ENCODE measurements around the gene ALG11.
"Not testable (repeated sequence)": the region's sequence is repeated elsewhere in the genome, so short reads cannot be mapped to it uniquely, and the experiment has no call there.

ALG11 gene

DNA sequence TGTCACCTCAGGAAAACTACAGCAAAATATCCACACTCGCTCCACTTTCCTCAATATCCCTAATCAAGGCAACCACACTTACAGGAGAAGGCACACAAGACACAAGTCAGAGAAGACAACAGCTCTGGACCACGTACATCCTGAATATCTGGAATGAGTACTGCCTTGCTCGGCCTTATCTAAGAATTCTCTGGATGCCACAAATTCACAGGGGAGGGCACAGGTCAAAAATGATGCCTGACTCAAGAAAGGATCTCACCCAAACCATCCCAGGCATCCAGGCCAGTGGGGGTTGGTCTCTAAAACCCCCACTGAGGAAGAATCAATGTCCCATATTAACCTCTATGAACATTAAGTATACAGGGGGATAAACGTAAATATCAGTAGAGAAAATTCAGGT is 30.8 kb upstream of the ALG11 start:
- Histone ChIP-seq H3K27ac (ENCODE audit: low read depth, low read length) (no peak overlapping the region), H3K9ac (ENCODE audit: low read length) (no peak overlapping the region), H3K27me3 (ENCODE audit: control insufficient read depth, insufficient read depth, low read length) (no peaks in the 10 kb centered on the region), H3K4me1 (ENCODE audit: control insufficient read depth, insufficient read depth, low read length) (no peaks in the 10 kb centered on the region), H3K36me3 (ENCODE audit: control insufficient read depth, insufficient read depth, low read length) (no peaks in the 10 kb centered on the region), H3K4me3 (ENCODE audit: low read length) (no peak overlapping the region)

GRCh38 chr13:51983292-51983691 is 28.9 kb upstream of the ALG11 start:
- H3K27me3 ChIP-seq (ENCODE audit: control insufficient read depth, insufficient read depth, low read length); H3K4me1 ChIP-seq (ENCODE audit: control insufficient read depth, insufficient read depth, low read length): not testable (repeated sequence)

GRCh38 chr13:51984904-51985303 is 27.3 kb upstream of the ALG11 start:
- H3K4me1 ChIP-seq (ENCODE audit: control insufficient read depth, insufficient read depth, low read length), result not testable (repeated sequence)

More at GRCh38 chr13:51983292-51983691, 28.9 kb upstream of the ALG11 start:
- H3K9ac ChIP-seq (ENCODE audit: low read length); H3K4me3 ChIP-seq (ENCODE audit: low read length); H3K36me3 ChIP-seq (ENCODE audit: control insufficient read depth, insufficient read depth, low read length); H3K27ac ChIP-seq (ENCODE audit: low read depth, low read length): not testable (repeated sequence)

DNA sequence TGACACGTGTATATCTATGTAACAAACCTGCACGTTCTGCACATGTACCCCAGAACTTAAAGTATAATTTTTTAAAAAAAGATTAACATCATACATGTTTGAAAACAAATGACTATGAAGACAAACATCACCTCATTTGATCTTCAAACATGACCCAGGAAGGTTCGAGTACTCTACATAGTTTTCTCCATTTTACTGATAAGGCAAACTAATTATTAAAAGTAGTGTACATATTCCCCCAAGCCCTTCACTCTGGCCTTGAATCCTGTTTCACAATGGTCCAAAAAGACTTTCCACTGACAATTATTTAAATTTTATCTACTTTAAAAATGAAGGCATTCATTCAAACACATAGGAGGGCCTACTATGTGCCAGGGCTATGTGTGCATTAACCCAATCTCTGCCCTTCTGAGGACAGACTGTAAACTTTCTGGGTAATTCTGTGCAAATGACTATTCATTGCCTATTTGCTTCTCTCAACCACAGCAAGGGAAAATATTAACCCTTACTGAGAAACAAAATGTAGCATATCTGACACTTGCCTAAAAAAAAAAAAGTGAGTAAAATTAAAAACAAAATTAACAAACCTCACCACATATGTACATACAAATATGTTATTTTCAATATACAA is 23.1 kb upstream of the ALG11 start:
- no peaks in the 10 kb centered on the region for H3K27me3 ChIP-seq (ENCODE audit: control insufficient read depth, insufficient read depth, low read length)
- no peak overlapping the region for H3K4me3 ChIP-seq (ENCODE audit: low read length)
- no peaks in the 10 kb centered on the region for H3K4me1 ChIP-seq (ENCODE audit: control insufficient read depth, insufficient read depth, low read length)
- H3K9ac ChIP-seq (ENCODE audit: low read length), result no peak overlapping the region
- no peaks in the 10 kb centered on the region for H3K36me3 ChIP-seq (ENCODE audit: control insufficient read depth, insufficient read depth, low read length)
- H3K27ac ChIP-seq (ENCODE audit: low read depth, low read length), result no peak overlapping the region

More at GRCh38 chr13:51984904-51985303, 27.3 kb upstream of the ALG11 start:
- not testable (repeated sequence) for H3K36me3 ChIP-seq (ENCODE audit: control insufficient read depth, insufficient read depth, low read length); H3K27ac ChIP-seq (ENCODE audit: low read depth, low read length); H3K4me3 ChIP-seq (ENCODE audit: low read length); H3K9ac ChIP-seq (ENCODE audit: low read length); H3K27me3 ChIP-seq (ENCODE audit: control insufficient read depth, insufficient read depth, low read length)

DNA sequence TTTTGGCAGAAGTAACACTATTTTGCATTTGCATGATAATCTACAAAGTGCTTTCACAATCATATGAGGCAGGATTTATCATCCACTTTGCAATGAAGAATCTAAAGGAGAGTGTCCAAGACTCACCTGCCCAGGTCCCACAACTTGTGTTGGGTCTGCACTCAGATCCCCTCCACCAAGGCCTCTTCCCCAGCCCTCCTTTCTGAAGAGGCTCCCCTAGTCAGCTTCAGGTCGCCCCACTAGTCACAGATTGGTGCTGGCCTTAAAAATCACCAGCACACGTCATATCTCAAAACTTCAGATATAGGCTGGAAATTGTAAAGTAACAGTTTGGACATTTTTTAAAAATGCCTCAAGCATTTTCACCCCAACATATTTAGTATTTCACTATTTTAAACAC is 18.5 kb upstream of the ALG11 start:
- Histone ChIP-seq H3K4me1 (ENCODE audit: control insufficient read depth, insufficient read depth, low read length) (peaks cover 4% of the 10 kb centered on the region), H3K27ac (ENCODE audit: low read depth, low read length) (no peak overlapping the region), H3K36me3 (ENCODE audit: control insufficient read depth, insufficient read depth, low read length) (no peaks in the 10 kb centered on the region), H3K27me3 (ENCODE audit: control insufficient read depth, insufficient read depth, low read length) (no peaks in the 10 kb centered on the region), H3K4me3 (ENCODE audit: low read length) (no peak overlapping the region), H3K9ac (ENCODE audit: low read length) (no peak overlapping the region)

- Histone ChIP-seq H3K4me1 (ENCODE audit: control insufficient read depth, insufficient read depth, low read length) (peaks cover 11% of the 10 kb centered on the region), H3K27me3 (ENCODE audit: control insufficient read depth, insufficient read depth, low read length) (no peaks in the 10 kb centered on the region), H3K4me3 (ENCODE audit: low read length) (peak overlapping the region; percentile 19), H3K27ac (ENCODE audit: low read depth, low read length) (peak overlapping the region; percentile 40), H3K36me3 (ENCODE audit: control insufficient read depth, insufficient read depth, low read length) (no peaks in the 10 kb centered on the region), H3K9ac (ENCODE audit: low read length) (no peak overlapping the region)
Measured at GRCh38 chr13:51995677-51996551, 16.3 kb upstream of the ALG11 start.

DNA sequence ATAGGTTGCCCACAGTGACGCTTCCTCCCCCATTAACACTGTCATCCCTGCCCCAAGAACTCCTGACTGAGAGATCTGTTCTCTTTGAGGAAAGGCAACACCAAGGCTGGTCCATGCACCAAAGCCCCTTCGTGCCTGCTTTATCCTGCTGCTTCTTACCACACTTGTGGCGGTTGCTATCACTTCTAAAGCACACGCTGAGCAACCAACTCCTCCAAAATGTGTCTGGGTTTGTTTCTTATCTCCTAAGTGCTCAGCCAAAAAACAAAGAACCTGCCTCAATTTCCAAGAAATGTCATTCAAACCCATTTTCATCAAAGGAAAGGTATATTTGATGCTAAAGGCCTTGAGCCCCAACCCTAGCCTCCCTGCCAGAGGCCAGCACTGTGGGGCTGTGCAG is 15.6 kb upstream of the ALG11 start:
- Histone ChIP-seq H3K9ac (ENCODE audit: low read length) (no peak overlapping the region), H3K27ac (ENCODE audit: low read depth, low read length) (no peak overlapping the region), H3K27me3 (ENCODE audit: control insufficient read depth, insufficient read depth, low read length) (no peaks in the 10 kb centered on the region), H3K4me3 (ENCODE audit: low read length) (no peak overlapping the region), H3K4me1 (ENCODE audit: control insufficient read depth, insufficient read depth, low read length) (peaks cover 11% of the 10 kb centered on the region), H3K36me3 (ENCODE audit: control insufficient read depth, insufficient read depth, low read length) (no peaks in the 10 kb centered on the region)

DNA sequence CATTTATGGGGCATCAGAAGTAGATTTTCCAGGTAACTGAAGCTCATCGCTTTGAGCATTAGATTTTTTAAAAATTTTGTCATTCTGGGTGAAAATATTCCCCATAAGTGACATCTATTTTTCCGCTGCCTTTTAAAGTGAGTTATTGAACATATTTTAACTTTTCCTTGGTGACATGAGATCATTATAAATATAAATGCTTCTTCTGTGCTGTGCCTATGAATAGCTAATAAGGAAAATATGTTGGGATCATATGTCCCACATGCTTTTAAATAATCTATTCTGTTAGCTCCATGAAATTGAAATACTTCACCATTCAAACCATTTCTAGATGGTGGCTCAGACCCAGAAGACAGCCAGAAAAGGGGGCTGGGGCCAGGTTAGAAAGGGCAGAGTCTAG is 15.0 kb upstream of the ALG11 start:
- Histone ChIP-seq H3K27me3 (ENCODE audit: control insufficient read depth, insufficient read depth, low read length) (no peaks in the 10 kb centered on the region), H3K27ac (ENCODE audit: low read depth, low read length) (no peak overlapping the region), H3K4me3 (ENCODE audit: low read length) (no peak overlapping the region), H3K9ac (ENCODE audit: low read length) (no peak overlapping the region), H3K36me3 (ENCODE audit: control insufficient read depth, insufficient read depth, low read length) (no peaks in the 10 kb centered on the region), H3K4me1 (ENCODE audit: control insufficient read depth, insufficient read depth, low read length) (peaks cover 11% of the 10 kb centered on the region)

DNA sequence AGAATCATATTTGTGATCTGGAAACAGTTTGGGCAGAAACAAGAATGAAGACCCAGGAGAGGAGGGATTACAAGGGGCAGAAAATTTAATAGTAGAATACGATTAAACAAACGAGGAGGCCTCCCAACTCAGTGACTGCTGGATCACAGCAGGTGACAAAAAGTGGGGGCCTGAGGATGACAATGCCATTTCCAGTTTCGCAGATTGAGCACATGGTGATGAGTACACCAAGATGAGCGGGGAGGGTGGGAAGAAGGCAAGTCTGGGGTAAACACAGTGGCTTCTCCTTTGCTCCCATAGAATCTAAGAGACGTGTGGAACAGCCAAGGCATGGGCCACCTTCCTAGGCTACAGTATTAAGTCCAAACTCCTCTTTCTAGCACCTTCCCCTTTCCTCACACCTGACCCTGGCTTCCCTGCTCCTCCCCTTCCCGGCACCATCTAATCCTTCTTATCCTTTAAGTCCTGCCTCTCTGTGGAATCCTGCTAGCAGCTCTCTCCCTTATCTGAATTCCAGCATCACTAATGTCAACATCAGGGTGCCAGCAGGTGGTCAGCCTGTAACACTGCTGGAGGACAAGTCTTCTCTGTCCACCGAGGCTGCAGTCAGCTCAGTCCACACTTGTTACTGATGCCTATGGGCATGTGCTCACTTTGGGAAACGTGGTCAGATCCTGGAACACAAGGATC is 14.4 kb upstream of the ALG11 start:
- Histone ChIP-seq H3K9ac (ENCODE audit: low read length) (no peak overlapping the region), H3K36me3 (ENCODE audit: control insufficient read depth, insufficient read depth, low read length) (no peaks in the 10 kb centered on the region), H3K27me3 (ENCODE audit: control insufficient read depth, insufficient read depth, low read length) (no peaks in the 10 kb centered on the region), H3K4me1 (ENCODE audit: control insufficient read depth, insufficient read depth, low read length) (peaks cover 11% of the 10 kb centered on the region), H3K4me3 (ENCODE audit: low read length) (no peak overlapping the region), H3K27ac (ENCODE audit: low read depth, low read length) (no peak overlapping the region)

DNA sequence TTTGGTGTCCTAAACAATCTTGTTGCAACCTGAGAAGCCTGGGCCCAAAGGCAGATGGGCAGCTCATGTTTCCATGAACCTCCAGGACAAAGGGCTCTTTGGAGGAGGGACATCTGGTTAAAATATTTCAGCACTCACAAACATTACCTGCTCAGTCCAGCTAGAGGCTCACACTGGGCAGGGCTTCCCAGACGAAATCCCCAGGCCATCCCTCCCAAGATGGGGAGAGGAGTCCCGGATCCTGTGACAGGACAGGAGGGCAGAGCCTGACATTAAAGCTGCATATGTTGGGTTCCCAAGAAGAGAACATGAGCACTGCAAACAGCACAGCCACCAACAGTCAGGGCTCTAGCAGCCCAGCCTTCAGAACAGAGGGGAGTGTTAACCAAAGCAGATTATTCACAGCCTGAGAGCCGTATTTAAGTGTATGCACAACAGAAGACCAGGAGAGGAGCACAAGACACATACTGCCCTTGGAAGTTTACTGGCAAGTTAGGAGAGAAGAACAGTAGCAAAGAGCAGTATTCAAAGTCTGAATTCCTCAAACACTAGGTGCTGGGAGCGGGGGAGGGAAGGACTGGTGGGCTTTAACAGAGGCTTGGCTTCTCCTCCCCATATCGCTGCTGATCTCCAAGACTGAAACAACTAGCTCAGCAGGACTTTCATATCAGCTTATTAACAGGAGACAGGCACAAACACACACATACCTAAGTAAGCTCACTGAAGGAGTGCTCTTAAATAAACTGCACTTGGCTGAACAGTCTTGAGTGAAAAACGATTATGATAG is 13.3 kb upstream of the ALG11 start:
- Histone ChIP-seq H3K4me1 (ENCODE audit: control insufficient read depth, insufficient read depth, low read length) (peaks cover 11% of the 10 kb centered on the region), H3K9ac (ENCODE audit: low read length) (no peak overlapping the region), H3K36me3 (ENCODE audit: control insufficient read depth, insufficient read depth, low read length) (no peaks in the 10 kb centered on the region), H3K27ac (ENCODE audit: low read depth, low read length) (peak overlapping the region; percentile 13), H3K27me3 (ENCODE audit: control insufficient read depth, insufficient read depth, low read length) (no peaks in the 10 kb centered on the region), H3K4me3 (ENCODE audit: low read length) (no peak overlapping the region)

GRCh38 chr13:51999510-51999911 is 12.7 kb upstream of the ALG11 start:
- H3K4me3 ChIP-seq (ENCODE audit: low read length), result peak overlapping the region; percentile 28
- H3K27ac ChIP-seq (ENCODE audit: low read depth, low read length), result no peak overlapping the region
- peaks cover 11% of the 10 kb centered on the region for H3K4me1 ChIP-seq (ENCODE audit: control insufficient read depth, insufficient read depth, low read length)
- no peaks in the 10 kb centered on the region for H3K27me3 ChIP-seq (ENCODE audit: control insufficient read depth, insufficient read depth, low read length)
- H3K9ac ChIP-seq (ENCODE audit: low read length), result no peak overlapping the region
- H3K36me3 ChIP-seq (ENCODE audit: control insufficient read depth, insufficient read depth, low read length), result no peaks in the 10 kb centered on the region

- H3K9ac ChIP-seq (ENCODE audit: low read length), result no peak overlapping the region
Measured at GRCh38 chr13:51999921-52000320, 12.3 kb upstream of the ALG11 start.

More at GRCh38 chr13:51999921-52000320, 12.3 kb upstream of the ALG11 start:
- H3K4me3 ChIP-seq (ENCODE audit: low read length), result peak overlapping the region; percentile 28
- no peak overlapping the region for H3K27ac ChIP-seq (ENCODE audit: low read depth, low read length)
- peaks cover 11% of the 10 kb centered on the region for H3K4me1 ChIP-seq (ENCODE audit: control insufficient read depth, insufficient read depth, low read length)
- no peaks in the 10 kb centered on the region for H3K36me3 ChIP-seq (ENCODE audit: control insufficient read depth, insufficient read depth, low read length)
- no peaks in the 10 kb centered on the region for H3K27me3 ChIP-seq (ENCODE audit: control insufficient read depth, insufficient read depth, low read length)
